Adrenal gland (tissue), 5 donors: ENCODE measurements around the gene COL23A1.

Experiments
- POLR2A ChIP-seq, 2 donors: fragments of 450-650 bp; IDR thresholded peaks; one replicate each; pipeline ENCODE4 v1.6.1; 2017; ENCODE audit warnings: antibody characterized with exemption in 2 of 2, mild to moderate bottlenecking in 2 of 2, moderate library complexity in 1 of 2
- TF ChIP-seq, protein P1 (sequence below), 6 experiments: fragments of 450-650 bp in 4 of 6; fragments of 200-600 bp in 2 of 6; sonication (generic) in 1 of 6; IDR thresholded peaks; 1 replicate in 5 of 6; 2 replicates in 1 of 6; pipeline versions ENCODE4 v1.5.1 to v1.8.0; 2016 to 2021; ENCODE audit warnings: antibody characterized with exemption in 6 of 6, mild to moderate bottlenecking in 2 of 6, moderate library complexity in 1 of 6
- donor health status: DM: no; HTN: no; CAD: no.

- TF ChIP-seq, protein P1, sequence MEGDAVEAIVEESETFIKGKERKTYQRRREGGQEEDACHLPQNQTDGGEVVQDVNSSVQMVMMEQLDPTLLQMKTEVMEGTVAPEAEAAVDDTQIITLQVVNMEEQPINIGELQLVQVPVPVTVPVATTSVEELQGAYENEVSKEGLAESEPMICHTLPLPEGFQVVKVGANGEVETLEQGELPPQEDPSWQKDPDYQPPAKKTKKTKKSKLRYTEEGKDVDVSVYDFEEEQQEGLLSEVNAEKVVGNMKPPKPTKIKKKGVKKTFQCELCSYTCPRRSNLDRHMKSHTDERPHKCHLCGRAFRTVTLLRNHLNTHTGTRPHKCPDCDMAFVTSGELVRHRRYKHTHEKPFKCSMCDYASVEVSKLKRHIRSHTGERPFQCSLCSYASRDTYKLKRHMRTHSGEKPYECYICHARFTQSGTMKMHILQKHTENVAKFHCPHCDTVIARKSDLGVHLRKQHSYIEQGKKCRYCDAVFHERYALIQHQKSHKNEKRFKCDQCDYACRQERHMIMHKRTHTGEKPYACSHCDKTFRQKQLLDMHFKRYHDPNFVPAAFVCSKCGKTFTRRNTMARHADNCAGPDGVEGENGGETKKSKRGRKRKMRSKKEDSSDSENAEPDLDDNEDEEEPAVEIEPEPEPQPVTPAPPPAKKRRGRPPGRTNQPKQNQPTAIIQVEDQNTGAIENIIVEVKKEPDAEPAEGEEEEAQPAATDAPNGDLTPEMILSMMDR (IDR thresholded peaks at IDR 0.05) = no peak
- TF ChIP-seq POLR2A (IDR thresholded peaks at IDR 0.05) = no peak
Observed at GRCh38 chr5:178278358-178279023, 311.7 kb downstream of the COL23A1 start.
